Middle frontal gyrus (tissue), 1 donor: ENCODE results near the gene BAHCC1.

Experiments
- DNase-seq: peaks from one replicate; pipeline ENCODE4 v3.0.0-alpha.2; 2015; ENCODE audit warnings: low spot score; ENCODE audit errors: extremely low spot score

BAHCC1 gene

DNA sequence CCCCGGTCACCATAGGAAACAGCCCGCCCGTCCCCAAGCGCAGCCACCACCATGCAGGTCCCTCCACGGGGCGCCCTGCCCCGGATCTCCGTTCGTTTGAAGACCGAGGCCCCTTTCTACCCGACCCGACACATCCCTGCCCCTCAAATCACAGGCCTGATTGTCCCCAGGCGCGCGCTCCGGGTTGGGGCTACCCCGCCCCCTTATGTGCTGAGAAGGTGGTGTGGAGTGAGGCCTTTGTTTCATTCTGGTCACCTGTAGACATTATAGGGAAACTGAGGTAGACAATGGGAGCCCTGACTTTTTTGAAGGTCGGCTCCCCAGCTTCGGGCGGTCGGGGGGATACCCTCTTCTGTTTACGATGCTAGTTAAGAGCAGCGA is 118.1 kb downstream of the BAHCC1 start:
- DNase-seq = peak; percentile 23

DNA sequence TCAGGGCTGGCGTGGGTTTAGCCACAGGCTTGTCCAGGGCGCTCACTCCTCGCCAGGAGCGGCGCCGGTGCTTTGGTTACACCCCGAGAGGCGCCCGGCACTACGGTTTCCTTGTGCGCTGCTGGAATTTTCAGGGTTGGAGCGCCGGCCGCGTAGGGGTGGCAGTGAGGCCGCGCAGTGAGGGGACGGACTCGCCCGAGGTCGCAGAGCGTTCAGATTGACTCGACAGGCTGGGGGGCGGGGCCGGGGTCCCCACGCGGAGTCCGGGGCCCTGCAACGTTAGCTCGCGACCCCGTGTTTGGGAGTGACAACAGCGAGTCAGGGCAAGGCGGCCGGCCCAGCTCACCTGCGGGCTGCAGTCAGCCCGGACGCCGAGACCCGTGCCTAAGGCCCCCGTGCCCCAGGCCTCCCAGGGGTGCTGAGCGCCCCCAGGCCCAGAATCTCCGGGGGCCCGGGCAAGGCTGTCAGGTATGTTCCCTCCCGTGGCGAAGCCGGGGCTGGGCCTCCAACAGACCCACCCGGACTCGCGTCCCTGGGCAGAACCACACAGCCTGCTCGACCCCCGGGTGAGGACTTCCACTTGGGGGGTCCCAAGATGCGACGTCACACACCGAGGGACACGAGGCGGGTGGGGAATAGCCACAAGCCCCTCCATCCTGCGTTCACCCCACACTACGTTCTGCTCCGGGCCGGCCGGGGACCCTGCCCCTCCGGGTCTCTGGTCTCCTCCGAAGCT is 118.7 kb downstream of the BAHCC1 start:
- no peak for DNase-seq

DNA sequence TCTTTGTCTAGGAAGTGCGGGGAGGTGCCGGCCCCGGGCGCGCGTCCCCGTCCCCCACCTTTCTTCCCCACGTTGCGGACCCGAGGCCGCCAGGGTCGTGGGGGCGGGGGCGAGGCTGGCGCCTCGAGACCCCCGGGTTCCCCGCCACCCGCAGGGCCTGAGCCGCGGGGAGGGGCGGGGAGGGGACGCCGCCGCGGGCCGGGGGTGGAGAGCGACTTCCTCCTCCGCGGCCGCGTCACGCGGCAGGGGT is 119.2 kb downstream of the BAHCC1 start:
- DNase-seq = no peak

DNA sequence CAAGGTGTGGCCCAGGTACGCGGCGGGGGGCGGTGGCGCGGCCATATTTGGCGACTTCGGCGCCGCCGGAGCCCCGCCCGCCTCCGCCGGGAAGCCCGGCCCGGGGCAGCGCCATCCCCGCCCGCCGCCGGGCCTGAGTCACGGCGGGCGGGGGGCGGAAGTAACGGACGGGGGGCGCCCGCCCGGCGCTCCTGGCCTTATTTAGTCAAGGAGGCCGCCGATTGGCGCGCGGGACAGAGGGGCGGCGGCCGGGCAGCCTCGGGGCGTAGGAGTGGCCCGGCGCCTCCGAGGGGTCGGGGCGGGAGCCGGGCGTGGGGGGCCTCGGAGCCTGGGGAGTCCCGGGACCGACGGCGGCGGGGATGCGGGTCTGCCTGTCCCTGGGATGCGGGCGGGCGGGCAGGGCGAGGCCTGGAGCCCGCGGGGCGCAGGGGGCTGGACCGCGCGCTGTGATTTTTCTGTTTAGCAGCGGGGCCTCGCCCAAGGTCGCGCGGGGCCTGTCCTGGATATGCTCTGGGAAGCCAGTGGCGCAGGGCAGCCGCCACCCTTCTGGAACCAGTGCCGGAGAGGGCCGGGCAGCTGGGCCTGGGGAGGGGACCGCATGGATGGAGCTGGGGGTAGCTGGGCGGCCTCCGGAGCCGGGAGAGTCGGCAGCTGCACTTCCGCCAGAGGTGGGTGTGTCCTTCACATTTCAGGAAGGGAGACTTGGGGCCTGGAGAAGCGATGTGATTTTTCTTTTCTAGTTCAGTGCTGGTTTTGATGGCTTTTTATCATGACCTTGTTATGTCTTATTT is 119.7 kb downstream of the BAHCC1 start:
- no peak for DNase-seq

DNA sequence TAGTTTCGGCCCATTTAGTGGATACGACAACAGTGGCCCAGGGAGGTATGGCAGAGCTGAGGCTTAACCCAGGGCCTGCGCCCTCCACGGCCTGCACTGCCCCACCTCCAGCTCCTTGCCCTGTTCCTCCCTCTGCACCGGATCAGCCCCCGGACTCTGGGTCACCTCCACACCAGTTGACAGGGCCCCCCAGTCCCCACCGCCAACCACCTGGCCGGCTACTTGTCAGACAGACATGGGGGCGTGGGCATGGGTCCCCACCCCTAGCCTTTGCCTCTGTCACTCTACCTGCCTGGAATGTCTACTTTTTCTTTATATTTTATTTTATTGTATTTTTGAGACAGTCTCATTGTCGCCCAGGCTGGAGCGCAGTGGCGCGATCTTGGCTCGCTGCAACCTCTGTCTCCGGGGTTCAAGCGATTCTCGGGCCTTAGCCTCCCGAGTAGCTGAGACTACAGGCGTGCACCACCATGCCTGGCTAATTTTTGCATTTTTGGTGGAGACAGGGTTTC is 120.3 kb downstream of the BAHCC1 start:
- DNase-seq = no peak
